Osteoblast (primary cell): ENCODE results near the gene OR52I2. TPM values are rescaled to one million over a fixed set of nuclear protein-coding genes. Genes with fewer than 3 reads are reported as not detected.
A peak's percentile ranks its signal among the peaks of the same experiment; 100 is the strongest.

Experiments
- DNase-seq: peaks from one replicate; pipeline ENCODE4 v3.0.0; 2011; ENCODE audit warnings: low spot score, mixed read lengths; ENCODE audit not compliant: insufficient read length; ENCODE audit errors: missing footprints
- H2AFZ ChIP-seq: 2 replicates; pipeline ENCODE4 v1.6.0; 2011; ENCODE audit warnings: mild to moderate bottlenecking, low read length
- H3K27ac ChIP-seq: 2 replicates; pipeline ENCODE4 v1.5.1; 2011; ENCODE audit warnings: mild to moderate bottlenecking, low read depth, low read length, moderate library complexity
- H3K27me3 ChIP-seq: 2 replicates; pipeline ENCODE4 v1.6.0; 2012; ENCODE audit warnings: mild to moderate bottlenecking, control low read depth, inconsistent platforms, low read length, moderate library complexity; ENCODE audit not compliant: insufficient read depth
- H3K36me3 ChIP-seq: 2 replicates; pipeline ENCODE4 v1.5.1; 2011; ENCODE audit warnings: mild to moderate bottlenecking, low read length, control low read depth, moderate library complexity; ENCODE audit not compliant: insufficient read depth
- H3K4me1 ChIP-seq: 2 replicates; pipeline ENCODE4 v1.5.1; 2011; ENCODE audit warnings: mild to moderate bottlenecking, low read length, control low read depth, moderate library complexity; ENCODE audit not compliant: insufficient read depth
- H3K4me2 ChIP-seq: 2 replicates; pipeline ENCODE4 v1.6.0; 2011; ENCODE audit warnings: mild to moderate bottlenecking, low read length; ENCODE audit not compliant: insufficient read depth
- H3K4me3 ChIP-seq: fragments of 200-600 bp; sonication (generic); 3 replicates; pipeline ENCODE4 v1.5.1; 2012; ENCODE audit warnings: mild to moderate bottlenecking, low read length, inconsistent platforms; ENCODE audit not compliant: insufficient read depth
- H3K79me2 ChIP-seq: 2 replicates; pipeline ENCODE4 v1.6.0; 2012; ENCODE audit warnings: mild to moderate bottlenecking, low read length, control low read depth, inconsistent platforms; ENCODE audit not compliant: insufficient read depth
- H3K9me3 ChIP-seq: 2 replicates; pipeline ENCODE4 v1.5.1; 2011; ENCODE audit warnings: low read depth, low read length, control low read depth
- H4K20me1 ChIP-seq: 2 replicates; pipeline ENCODE4 v1.6.0; 2012; ENCODE audit warnings: mild to moderate bottlenecking, low read length, control low read depth; ENCODE audit not compliant: insufficient read depth
- total RNA-seq: library from RNA; depleted of rRNA; stranded (reverse); fragments of >200 nt; gene quantifications from 2 replicates; pipeline ENCODE4 v1.2.3, GENCODE V29; 2012
- TF ChIP-seq, protein P1 (sequence below): IDR thresholded peaks from 2 replicates; pipeline ENCODE4 v1.5.1; 2011; ENCODE audit warnings: mild to moderate bottlenecking, low read depth, low read length, moderate library complexity; ENCODE audit errors: extremely low read depth

The OR52I2 gene
- total RNA-seq, 1 donor, result not detected

DNA sequence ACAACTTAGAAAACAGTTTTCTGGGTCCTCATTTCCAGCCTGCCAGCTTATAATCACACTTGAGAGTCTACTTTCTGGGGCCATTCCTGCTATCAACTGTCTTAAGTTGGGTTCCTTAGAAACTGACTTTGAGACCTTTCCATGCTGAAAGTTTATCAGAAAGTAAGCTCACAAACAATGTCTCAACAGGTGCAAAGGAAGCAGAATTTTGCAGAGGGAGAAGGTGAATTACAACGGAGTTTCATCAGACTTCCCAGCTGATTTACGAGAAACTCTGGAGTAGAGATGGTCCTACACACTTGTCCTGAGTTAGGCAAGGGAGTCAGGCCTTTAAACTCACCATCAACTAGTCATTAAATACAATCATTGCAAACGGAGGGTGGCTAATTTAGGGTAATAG lies 4.7 kb upstream of the OR52I2 start:
- H3K27me3 ChIP-seq, result no peaks in the 10 kb centered on the region
- TF ChIP-seq, protein P1, sequence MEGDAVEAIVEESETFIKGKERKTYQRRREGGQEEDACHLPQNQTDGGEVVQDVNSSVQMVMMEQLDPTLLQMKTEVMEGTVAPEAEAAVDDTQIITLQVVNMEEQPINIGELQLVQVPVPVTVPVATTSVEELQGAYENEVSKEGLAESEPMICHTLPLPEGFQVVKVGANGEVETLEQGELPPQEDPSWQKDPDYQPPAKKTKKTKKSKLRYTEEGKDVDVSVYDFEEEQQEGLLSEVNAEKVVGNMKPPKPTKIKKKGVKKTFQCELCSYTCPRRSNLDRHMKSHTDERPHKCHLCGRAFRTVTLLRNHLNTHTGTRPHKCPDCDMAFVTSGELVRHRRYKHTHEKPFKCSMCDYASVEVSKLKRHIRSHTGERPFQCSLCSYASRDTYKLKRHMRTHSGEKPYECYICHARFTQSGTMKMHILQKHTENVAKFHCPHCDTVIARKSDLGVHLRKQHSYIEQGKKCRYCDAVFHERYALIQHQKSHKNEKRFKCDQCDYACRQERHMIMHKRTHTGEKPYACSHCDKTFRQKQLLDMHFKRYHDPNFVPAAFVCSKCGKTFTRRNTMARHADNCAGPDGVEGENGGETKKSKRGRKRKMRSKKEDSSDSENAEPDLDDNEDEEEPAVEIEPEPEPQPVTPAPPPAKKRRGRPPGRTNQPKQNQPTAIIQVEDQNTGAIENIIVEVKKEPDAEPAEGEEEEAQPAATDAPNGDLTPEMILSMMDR, result no peak
- H2AFZ ChIP-seq, result no peak overlapping the region
- no peaks in the 10 kb centered on the region for H3K4me1 ChIP-seq
- no peaks in the 10 kb centered on the region for H3K79me2 ChIP-seq
- no peak for DNase-seq
- H3K27ac ChIP-seq, result no peak overlapping the region
- H3K36me3 ChIP-seq, result no peaks in the 10 kb centered on the region
- H3K4me2 ChIP-seq, result no peak overlapping the region
- H3K9me3 ChIP-seq, result no peaks in the 10 kb centered on the region
- no peak overlapping the region for H3K4me3 ChIP-seq
- no peaks in the 10 kb centered on the region for H4K20me1 ChIP-seq

DNA sequence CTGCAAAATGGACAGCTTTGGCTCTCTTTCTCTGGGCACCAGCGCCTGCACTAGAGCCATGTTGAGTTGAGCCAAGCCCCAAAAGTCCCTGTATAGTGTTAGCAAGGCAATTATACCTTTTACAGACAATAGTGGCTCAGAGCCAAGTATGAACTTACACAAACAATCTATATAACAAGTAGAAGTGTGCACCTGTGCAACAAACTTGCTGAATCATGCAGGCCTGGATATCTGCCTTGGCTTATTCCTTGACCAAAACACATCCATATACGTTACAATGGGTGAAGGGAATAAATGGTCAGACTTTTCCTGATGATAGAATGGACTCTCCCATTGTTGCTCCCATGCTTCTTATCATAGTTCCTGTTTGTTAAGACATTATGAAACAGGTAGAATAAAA lies 3.8 kb upstream of the OR52I2 start:
- no peaks in the 10 kb centered on the region for H3K36me3 ChIP-seq
- H3K27me3 ChIP-seq, result no peaks in the 10 kb centered on the region
- no peak overlapping the region for H3K4me2 ChIP-seq
- no peaks in the 10 kb centered on the region for H3K9me3 ChIP-seq
- H4K20me1 ChIP-seq, result no peaks in the 10 kb centered on the region
- no peak for DNase-seq
- no peaks in the 10 kb centered on the region for H3K4me1 ChIP-seq
- TF ChIP-seq, protein P1, result no peak
- H3K27ac ChIP-seq, result no peak overlapping the region
- no peak overlapping the region for H3K4me3 ChIP-seq
- no peak overlapping the region for H2AFZ ChIP-seq
- H3K79me2 ChIP-seq, result no peaks in the 10 kb centered on the region

DNA sequence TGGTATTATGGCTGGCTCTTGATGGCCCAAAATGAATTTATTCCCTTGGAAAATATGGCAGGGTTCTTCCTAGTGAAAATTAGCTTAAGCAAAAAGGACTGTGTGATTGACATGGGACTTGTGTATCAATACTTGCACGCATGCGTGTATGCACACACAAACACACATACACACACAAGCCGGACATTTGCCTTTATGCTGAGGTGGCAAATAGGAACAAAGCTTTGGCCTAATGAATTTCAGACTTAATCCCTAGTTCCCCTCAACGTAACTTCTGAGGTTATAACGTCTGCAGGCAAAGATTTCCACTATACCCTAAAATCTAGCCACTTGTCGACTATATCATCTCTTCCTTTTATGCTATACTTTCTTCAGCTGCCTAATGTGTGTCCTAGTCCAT lies 2.9 kb upstream of the OR52I2 start:
- H2AFZ ChIP-seq, result no peak overlapping the region
- no peaks in the 10 kb centered on the region for H3K9me3 ChIP-seq
- H3K4me1 ChIP-seq, result no peaks in the 10 kb centered on the region
- H3K79me2 ChIP-seq, result no peaks in the 10 kb centered on the region
- no peaks in the 10 kb centered on the region for H4K20me1 ChIP-seq
- H3K4me3 ChIP-seq, result no peak overlapping the region
- H3K4me2 ChIP-seq, result no peak overlapping the region
- no peak overlapping the region for H3K27ac ChIP-seq
- TF ChIP-seq, protein P1, result no peak
- peak; percentile 22 for DNase-seq
- H3K36me3 ChIP-seq, result no peaks in the 10 kb centered on the region
- H3K27me3 ChIP-seq, result no peaks in the 10 kb centered on the region

DNA sequence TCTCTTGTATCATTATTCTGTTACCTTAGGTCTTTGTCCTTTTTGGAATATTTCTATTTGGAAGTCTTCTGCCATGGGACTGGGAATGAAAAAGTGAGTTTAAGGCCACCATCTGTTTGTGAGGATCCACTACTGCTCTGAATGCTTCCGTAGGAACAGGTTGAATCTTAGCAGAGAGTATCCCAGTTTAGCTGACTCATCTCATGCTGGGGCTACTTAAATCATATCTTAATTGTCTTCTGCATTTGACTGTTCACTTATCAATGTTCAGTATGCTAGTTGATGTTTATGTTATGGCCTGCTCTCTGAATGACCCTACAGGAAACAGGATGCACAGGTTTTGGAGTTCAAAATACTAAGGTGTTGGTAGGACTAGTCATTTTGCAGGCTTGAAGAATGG lies 1.4 kb upstream of the OR52I2 start:
- Histone ChIP-seq H3K27me3 (no peaks in the 10 kb centered on the region), H2AFZ (no peak overlapping the region), H3K79me2 (no peaks in the 10 kb centered on the region), H3K9me3 (no peaks in the 10 kb centered on the region), H3K4me2 (no peak overlapping the region), H4K20me1 (no peaks in the 10 kb centered on the region), H3K4me1 (no peaks in the 10 kb centered on the region), H3K27ac (no peak overlapping the region), H3K4me3 (no peak overlapping the region), H3K36me3 (no peaks in the 10 kb centered on the region)
- DNase-seq, result peak; percentile 3
- TF ChIP-seq, protein P1, result no peak
